ENCODE data around the gene AUP1.

AUP1 gene

GRCh38 chr2:74530239-74531187 lies 1.0 kb upstream of the AUP1 start:
- H3K27me3 ChIP-seq (ENCODE audit: control insufficient read depth in 1 of 2, insufficient read depth in 2 of 2, low read length in 2 of 2): no peaks in the 10 kb centered on the region
- H3K9me3 ChIP-seq (ENCODE audit: low read length): no peaks in the 10 kb centered on the region
- H3K36me3 ChIP-seq (ENCODE audit: insufficient read depth, low read length): peaks cover 45% of the 10 kb centered on the region
- peak overlapping the region; percentile 70 to 97 for H3K4me3 ChIP-seq (ENCODE audit: low read depth in 1 of 2, low read length in 2 of 2)
- peaks cover 25% of the 10 kb centered on the region for H3K4me1 ChIP-seq (ENCODE audit: insufficient read depth, low read length)
- peak overlapping the region; percentile 32 for H3K9ac ChIP-seq (ENCODE audit: low read length)
- peak overlapping the region; percentile 80 for H3K27ac ChIP-seq (ENCODE audit: low read depth, low read length)

- Histone ChIP-seq H3K27ac (ENCODE audit: low read depth, low read length) (peak overlapping the region; percentile 88), H3K9me3 (ENCODE audit: low read length) (no peaks in the 10 kb centered on the region), H3K27me3 (ENCODE audit: control insufficient read depth in 1 of 2, insufficient read depth in 2 of 2, low read length in 2 of 2) (no peaks in the 10 kb centered on the region), H3K4me3 (ENCODE audit: low read depth in 1 of 2, low read length in 2 of 2) (peak overlapping the region; percentile 59 to 97), H3K9ac (ENCODE audit: low read length) (peak overlapping the region; percentile 94), H3K36me3 (ENCODE audit: insufficient read depth, low read length) (peaks cover 46% of the 10 kb centered on the region), H3K4me1 (ENCODE audit: insufficient read depth, low read length) (peaks cover 25% of the 10 kb centered on the region)
Observed at GRCh38 chr2:74528600-74529356, 728 bp downstream of the AUP1 start.

- no peak overlapping the region for H3K4me3 ChIP-seq (ENCODE audit: low read depth in 1 of 2, low read length in 2 of 2)
- H3K36me3 ChIP-seq (ENCODE audit: insufficient read depth, low read length): peaks cover 46% of the 10 kb centered on the region
- H3K4me1 ChIP-seq (ENCODE audit: insufficient read depth, low read length): peaks cover 25% of the 10 kb centered on the region
- H3K27ac ChIP-seq (ENCODE audit: low read depth, low read length): no peak overlapping the region
- H3K9me3 ChIP-seq (ENCODE audit: low read length): no peaks in the 10 kb centered on the region
- H3K9ac ChIP-seq (ENCODE audit: low read length): no peak overlapping the region
- H3K27me3 ChIP-seq (ENCODE audit: control insufficient read depth in 1 of 2, insufficient read depth in 2 of 2, low read length in 2 of 2): no peaks in the 10 kb centered on the region
Observed at GRCh38 chr2:74527741-74528140, 1.8 kb downstream of the AUP1 start.

- H3K36me3 ChIP-seq (ENCODE audit: insufficient read depth, low read length): peaks cover 36% of the 10 kb centered on the region
- H3K9ac ChIP-seq (ENCODE audit: low read length): no peak overlapping the region
- H3K4me1 ChIP-seq (ENCODE audit: insufficient read depth, low read length): peaks cover 25% of the 10 kb centered on the region
- no peak overlapping the region for H3K27ac ChIP-seq (ENCODE audit: low read depth, low read length)
- no peaks in the 10 kb centered on the region for H3K9me3 ChIP-seq (ENCODE audit: low read length)
- no peak overlapping the region for H3K4me3 ChIP-seq (ENCODE audit: low read depth in 1 of 2, low read length in 2 of 2)
- no peaks in the 10 kb centered on the region for H3K27me3 ChIP-seq (ENCODE audit: control insufficient read depth in 1 of 2, insufficient read depth in 2 of 2, low read length in 2 of 2)
Observed at GRCh38 chr2:74526649-74527230, 2.8 kb downstream of the AUP1 start.

GRCh38 chr2:74525717-74526648 lies 3.5 kb downstream of the AUP1 start, which contains the start of gene DQX1:
DQX1 (minus strand) TSS chr2:74526231; CDS start chr2:74525729, 502 bp downstream.
- H3K27ac ChIP-seq (ENCODE audit: low read depth, low read length): no peak within 1 kb of the TSS
- peaks cover 30% of the 10 kb centered on the region for H3K36me3 ChIP-seq (ENCODE audit: insufficient read depth, low read length)
- H3K4me3 ChIP-seq (ENCODE audit: low read depth in 1 of 2, low read length in 2 of 2): no peak within 1 kb of the TSS
- no peak within 1 kb of the TSS for H3K9ac ChIP-seq (ENCODE audit: low read length)
- H3K27me3 ChIP-seq (ENCODE audit: control insufficient read depth in 1 of 2, insufficient read depth in 2 of 2, low read length in 2 of 2): no peaks in the 10 kb centered on the region
- H3K9me3 ChIP-seq (ENCODE audit: low read length): no peaks in the 10 kb centered on the region
- H3K4me1 ChIP-seq (ENCODE audit: insufficient read depth, low read length): peaks cover 19% of the 10 kb centered on the region

GRCh38 chr2:74524955-74525716 lies 4.4 kb downstream of the AUP1 start:
- Histone ChIP-seq H3K9me3 (ENCODE audit: low read length) (no peaks in the 10 kb centered on the region), H3K4me1 (ENCODE audit: insufficient read depth, low read length) (peaks cover 15% of the 10 kb centered on the region), H3K36me3 (ENCODE audit: insufficient read depth, low read length) (peaks cover 30% of the 10 kb centered on the region), H3K9ac (ENCODE audit: low read length) (no peak overlapping the region), H3K27ac (ENCODE audit: low read depth, low read length) (no peak overlapping the region), H3K27me3 (ENCODE audit: control insufficient read depth in 1 of 2, insufficient read depth in 2 of 2, low read length in 2 of 2) (no peaks in the 10 kb centered on the region), H3K4me3 (ENCODE audit: low read depth in 1 of 2, low read length in 2 of 2) (no peak overlapping the region)

GRCh38 chr2:74524005-74524404 lies 5.5 kb downstream of the AUP1 start:
- no peak overlapping the region for H3K4me3 ChIP-seq (ENCODE audit: low read depth in 1 of 2, low read length in 2 of 2)
- H3K27ac ChIP-seq (ENCODE audit: low read depth, low read length): no peak overlapping the region
- H3K9ac ChIP-seq (ENCODE audit: low read length): no peak overlapping the region
- peaks cover 30% of the 10 kb centered on the region for H3K36me3 ChIP-seq (ENCODE audit: insufficient read depth, low read length)
- peaks cover 14% of the 10 kb centered on the region for H3K4me1 ChIP-seq (ENCODE audit: insufficient read depth, low read length)
- no peaks in the 10 kb centered on the region for H3K9me3 ChIP-seq (ENCODE audit: low read length)
- H3K27me3 ChIP-seq (ENCODE audit: control insufficient read depth in 1 of 2, insufficient read depth in 2 of 2, low read length in 2 of 2): peaks cover 0 to 9% of the 10 kb centered on the region in 2 donors

- no peaks in the 10 kb centered on the region for H3K9me3 ChIP-seq (ENCODE audit: low read length)
- H3K27me3 ChIP-seq (ENCODE audit: control insufficient read depth in 1 of 2, insufficient read depth in 2 of 2, low read length in 2 of 2): peaks cover 15 to 21% of the 10 kb centered on the region in 2 donors
- H3K4me3 ChIP-seq (ENCODE audit: low read depth in 1 of 2, low read length in 2 of 2): no peak overlapping the region
- no peak overlapping the region for H3K9ac ChIP-seq (ENCODE audit: low read length)
- H3K36me3 ChIP-seq (ENCODE audit: insufficient read depth, low read length): peaks cover 21% of the 10 kb centered on the region
- H3K27ac ChIP-seq (ENCODE audit: low read depth, low read length): no peak overlapping the region
- no peaks in the 10 kb centered on the region for H3K4me1 ChIP-seq (ENCODE audit: insufficient read depth, low read length)
Observed at GRCh38 chr2:74522516-74522915, 7.0 kb downstream of the AUP1 start.

GRCh38 chr2:74516650-74517049 lies 12.9 kb downstream of the AUP1 start:
- Histone ChIP-seq H3K9ac (ENCODE audit: low read length) (no peak overlapping the region), H3K36me3 (ENCODE audit: insufficient read depth, low read length) (no peaks in the 10 kb centered on the region), H3K27me3 (ENCODE audit: control insufficient read depth in 1 of 2, insufficient read depth in 2 of 2, low read length in 2 of 2) (peaks cover 63 to 80% of the 10 kb centered on the region in 2 donors), H3K4me3 (ENCODE audit: low read depth in 1 of 2, low read length in 2 of 2) (no peak overlapping the region), H3K27ac (ENCODE audit: low read depth, low read length) (no peak overlapping the region), H3K4me1 (ENCODE audit: insufficient read depth, low read length) (peaks cover 6% of the 10 kb centered on the region), H3K9me3 (ENCODE audit: low read length) (no peaks in the 10 kb centered on the region)

- Histone ChIP-seq H3K4me1 (ENCODE audit: insufficient read depth, low read length) (peaks cover 6% of the 10 kb centered on the region), H3K27ac (ENCODE audit: low read depth, low read length) (no peak overlapping the region), H3K9ac (ENCODE audit: low read length) (no peak overlapping the region), H3K36me3 (ENCODE audit: insufficient read depth, low read length) (no peaks in the 10 kb centered on the region), H3K9me3 (ENCODE audit: low read length) (no peaks in the 10 kb centered on the region), H3K27me3 (ENCODE audit: control insufficient read depth in 1 of 2, insufficient read depth in 2 of 2, low read length in 2 of 2) (peaks cover 65 to 83% of the 10 kb centered on the region in 2 donors), H3K4me3 (ENCODE audit: low read depth in 1 of 2, low read length in 2 of 2) (no peak overlapping the region)
Observed at GRCh38 chr2:74515981-74516633, 13.4 kb downstream of the AUP1 start.
